NCI-H69 (cell line): ENCODE results near the gene C19orf53.
"Not testable (repeated sequence)": the region's sequence is repeated elsewhere in the genome, so short reads cannot be mapped to it uniquely, and the experiment has no call there.

Source experiments
- DNase-seq: peaks from one replicate; lab custom pipeline; 2025; lab: John Stamatoyannopoulos, UW

C19orf53 gene

GRCh38 chr19:13764101-13764807 lies 10.0 kb upstream of the C19orf53 start, which contains the start of gene MRI1:
Gene MRI1 (plus strand): TSS chr19:13764522. CDS start chr19:13764589, 67 bp downstream.
- peak; percentile 84 for DNase-seq

GRCh38 chr19:13764821-13765394 lies 9.3 kb upstream of the C19orf53 start:
- DNase-seq = peak; percentile 53

GRCh38 chr19:13765395-13766094 lies 8.7 kb upstream of the C19orf53 start:
- no peak for DNase-seq

GRCh38 chr19:13766095-13766481 lies 8.2 kb upstream of the C19orf53 start:
- DNase-seq = no peak

- DNase-seq = no peak
Measured at GRCh38 chr19:13768510-13768909, 5.7 kb upstream of the C19orf53 start.

- DNase-seq = no peak
Measured at GRCh38 chr19:13770013-13770635, 4.1 kb upstream of the C19orf53 start.

- no peak for DNase-seq
Measured at GRCh38 chr19:13778398-13778797, 4.1 kb downstream of the C19orf53 start.

- DNase-seq = no peak
Measured at GRCh38 chr19:13778847-13779246, 4.6 kb downstream of the C19orf53 start.

GRCh38 chr19:13779794-13780193 lies 5.5 kb downstream of the C19orf53 start:
- not testable (repeated sequence) for DNase-seq

GRCh38 chr19:13781547-13781946 lies 7.3 kb downstream of the C19orf53 start:
- peak; percentile 71 for DNase-seq

- no peak for DNase-seq
Measured at GRCh38 chr19:13782537-13782936, 8.3 kb downstream of the C19orf53 start.

GRCh38 chr19:13783565-13784500 lies 9.6 kb downstream of the C19orf53 start:
- no peak for DNase-seq

- DNase-seq = peak; percentile 84
Measured at GRCh38 chr19:13784731-13785452, 10.6 kb downstream of the C19orf53 start.

- no peak for DNase-seq
Measured at GRCh38 chr19:13788991-13789390, 14.7 kb downstream of the C19orf53 start.

- no peak for DNase-seq
Measured at GRCh38 chr19:13790354-13790753, 16.1 kb downstream of the C19orf53 start.

- not testable (repeated sequence) for DNase-seq
Measured at GRCh38 chr19:13793317-13793716, 19.1 kb downstream of the C19orf53 start.

GRCh38 chr19:13794398-13794756 lies 20.1 kb downstream of the C19orf53 start:
- DNase-seq = peak; percentile 36

GRCh38 chr19:13794757-13795589 lies 20.7 kb downstream of the C19orf53 start, which contains the start of gene ZSWIM4:
Gene ZSWIM4 (plus strand): TSS chr19:13795443. CDS start chr19:13795649, 206 bp downstream.
- peak; percentile 100 for DNase-seq

- DNase-seq = peak; percentile 64
Measured at GRCh38 chr19:13795595-13796300, 21.5 kb downstream of the C19orf53 start.
